HuH-7.5 (cell line): ENCODE data around the gene RABL2B.

ENCODE experiments used
- DNase-seq: peaks from one replicate; pipeline ENCODE4 v3.0.0; 2011; ENCODE audit warnings: low spot score

The RABL2B gene

GRCh38 chr22:50722048-50722701, 61.3 kb downstream of the RABL2B start:
- DNase-seq, result no peak

GRCh38 chr22:50721257-50721844, 62.1 kb downstream of the RABL2B start:
- no peak for DNase-seq

GRCh38 chr22:50720301-50721256, 62.9 kb downstream of the RABL2B start:
- no peak for DNase-seq

- no peak for DNase-seq
Measured at GRCh38 chr22:50719814-50720300, 63.6 kb downstream of the RABL2B start.

GRCh38 chr22:50718352-50718709, 65.1 kb downstream of the RABL2B start:
- no peak for DNase-seq

- no peak for DNase-seq
Measured at GRCh38 chr22:50717709-50718351, 65.6 kb downstream of the RABL2B start.
